Neural progenitor cell (in vitro differentiated cells): ENCODE results near the gene PYGB.
A peak's percentile ranks its signal among the peaks of the same experiment; 100 is the strongest.

ENCODE experiments used
- CTCF ChIP-seq: fragments of 200-600 bp; sonication (generic); IDR thresholded peaks from 2 replicates; pipeline ENCODE4 v1.5.1; 2017; ENCODE audit warnings: antibody characterized with exemption, mild to moderate bottlenecking
- EZH2phosphoT487 ChIP-seq: fragments of 200-600 bp; sonication (generic); IDR thresholded peaks from 2 replicates; pipeline ENCODE4 v1.6.1; 2017; ENCODE audit warnings: antibody characterized with exemption

GRCh38 chr20:25294459-25295385 lies 46.8 kb downstream of the PYGB start:
- TF ChIP-seq CTCF (peak; percentile 95), EZH2phosphoT487 (no peak)
